Upper lobe of right lung (tissue), 1 donor: ENCODE results near the gene CAPN7. TPM values are rescaled to one million over a fixed set of nuclear protein-coding genes. Genes with fewer than 3 reads are reported as not detected.

Experiments used
- ATAC-seq: fragments of 200-7000 bp; cut with Tn5 transposase; one replicate; pipeline ENCODE4 v1.9.1; 2020; ENCODE audit warnings: mild to moderate bottlenecking, moderate library complexity
- DNase-seq: peaks from one replicate; pipeline ENCODE4 v3.0.0-alpha.2; 2020
- H3K27ac ChIP-seq: fragments of 200-600 bp; one replicate; pipeline ENCODE4 v1.8.0; 2022
- H3K27me3 ChIP-seq: fragments of 200-600 bp; one replicate; pipeline ENCODE4 v1.8.0; 2022; ENCODE audit warnings: mild to moderate bottlenecking
- H3K36me3 ChIP-seq: fragments of 200-600 bp; one replicate; pipeline ENCODE4 v1.8.0; 2022
- H3K4me1 ChIP-seq: fragments of 200-600 bp; one replicate; pipeline ENCODE4 v1.8.0; 2022
- H3K4me3 ChIP-seq: fragments of 200-600 bp; one replicate; pipeline ENCODE4 v1.8.0; 2022; ENCODE audit warnings: mild to moderate bottlenecking
- H3K9me3 ChIP-seq: fragments of 200-600 bp; one replicate; pipeline ENCODE4 v1.8.0; 2022
- intact Hi-C: fragments of 100-400 bp; cut with DNase I; formaldehyde crosslinking; loops from one replicate; pipeline ENCODE4 v1.11.0; 2022
- total RNA-seq: library from RNA; stranded (reverse); fragmentation: NEBNext Ultra II Directional; extraction: Animal tissue kit (Norgen Biotek cat#: 25700); gene quantifications from one replicate; pipeline ENCODE4 v1.2.1, GENCODE V29; 2021
- TF ChIP-seq, protein P1 (sequence below): fragments of 200-600 bp; IDR thresholded peaks from one replicate; pipeline ENCODE4 v1.8.0; 2022; ENCODE audit warnings: antibody characterized with exemption
- donor health status: DM: no; HTN: yes; CAD: no; lungs with severe emphysema.

The CAPN7 gene
- total RNA-seq, 1 donor from 2014 or later, result 45.1 TPM

DNA sequence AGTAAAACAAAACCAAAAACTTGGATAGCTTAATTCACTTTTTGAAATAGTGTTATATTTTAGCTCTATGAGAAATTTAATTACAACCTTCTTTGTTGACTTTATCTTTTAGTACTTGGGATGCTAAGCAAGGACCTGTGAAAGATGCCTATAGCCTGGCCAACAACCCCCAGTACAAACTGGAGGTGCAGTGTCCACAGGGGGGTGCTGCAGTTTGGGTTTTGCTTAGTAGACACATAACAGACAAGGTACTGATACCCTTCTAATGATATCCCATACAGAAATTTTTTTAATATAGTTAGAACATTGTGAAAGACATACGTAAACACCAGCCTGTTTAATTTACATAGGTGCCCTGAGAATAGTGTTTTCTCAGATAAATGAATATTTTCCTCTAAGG is 35.3 kb downstream of the CAPN7 start:
- Histone ChIP-seq H3K4me1 (no peaks in the 10 kb centered on the region), H3K4me3 (no peak overlapping the region), H3K36me3 (peaks cover 99% of the 10 kb centered on the region), H3K27me3 (no peaks in the 10 kb centered on the region), H3K9me3 (no peaks in the 10 kb centered on the region), H3K27ac (no peak overlapping the region)
- no peak for DNase-seq
- intact Hi-C loops, result no loop called here
- peak; percentile 47 for ATAC-seq
- TF ChIP-seq, protein P1, sequence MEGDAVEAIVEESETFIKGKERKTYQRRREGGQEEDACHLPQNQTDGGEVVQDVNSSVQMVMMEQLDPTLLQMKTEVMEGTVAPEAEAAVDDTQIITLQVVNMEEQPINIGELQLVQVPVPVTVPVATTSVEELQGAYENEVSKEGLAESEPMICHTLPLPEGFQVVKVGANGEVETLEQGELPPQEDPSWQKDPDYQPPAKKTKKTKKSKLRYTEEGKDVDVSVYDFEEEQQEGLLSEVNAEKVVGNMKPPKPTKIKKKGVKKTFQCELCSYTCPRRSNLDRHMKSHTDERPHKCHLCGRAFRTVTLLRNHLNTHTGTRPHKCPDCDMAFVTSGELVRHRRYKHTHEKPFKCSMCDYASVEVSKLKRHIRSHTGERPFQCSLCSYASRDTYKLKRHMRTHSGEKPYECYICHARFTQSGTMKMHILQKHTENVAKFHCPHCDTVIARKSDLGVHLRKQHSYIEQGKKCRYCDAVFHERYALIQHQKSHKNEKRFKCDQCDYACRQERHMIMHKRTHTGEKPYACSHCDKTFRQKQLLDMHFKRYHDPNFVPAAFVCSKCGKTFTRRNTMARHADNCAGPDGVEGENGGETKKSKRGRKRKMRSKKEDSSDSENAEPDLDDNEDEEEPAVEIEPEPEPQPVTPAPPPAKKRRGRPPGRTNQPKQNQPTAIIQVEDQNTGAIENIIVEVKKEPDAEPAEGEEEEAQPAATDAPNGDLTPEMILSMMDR, result peak; percentile 42

DNA sequence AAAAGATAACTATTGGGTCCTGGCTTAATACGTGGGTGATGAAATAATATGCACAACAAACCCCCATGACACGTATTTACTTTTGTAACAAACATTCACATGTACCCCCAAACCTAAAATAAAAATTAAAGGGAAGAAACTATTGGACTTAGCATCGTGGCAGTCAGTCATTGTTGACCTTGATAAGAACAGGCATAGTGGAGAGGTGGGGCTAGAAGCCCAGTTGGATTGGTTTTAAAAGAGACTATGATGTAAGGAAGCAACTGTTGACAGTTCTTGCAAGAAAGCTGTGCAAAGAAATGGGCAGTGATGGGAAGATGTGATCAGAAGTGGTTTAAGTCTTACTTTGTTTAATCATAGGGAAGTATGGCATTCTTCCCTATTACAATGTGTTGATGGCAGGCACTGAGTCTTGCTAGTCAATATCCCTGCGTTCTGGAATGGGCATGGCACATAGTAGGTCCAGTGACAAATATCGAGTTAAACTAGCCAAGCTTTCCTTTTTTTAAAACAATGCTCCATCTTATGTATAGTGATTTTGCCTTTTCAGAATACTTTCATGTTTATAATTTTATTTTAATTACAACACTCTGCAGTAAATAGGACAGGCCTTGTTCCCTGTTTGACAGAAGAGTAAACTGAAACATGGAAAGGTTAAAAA is 37.9 kb downstream of the CAPN7 start:
- TF ChIP-seq, protein P1, result no peak
- H3K36me3 ChIP-seq, result peaks cover 98% of the 10 kb centered on the region
- no peak for ATAC-seq

DNA sequence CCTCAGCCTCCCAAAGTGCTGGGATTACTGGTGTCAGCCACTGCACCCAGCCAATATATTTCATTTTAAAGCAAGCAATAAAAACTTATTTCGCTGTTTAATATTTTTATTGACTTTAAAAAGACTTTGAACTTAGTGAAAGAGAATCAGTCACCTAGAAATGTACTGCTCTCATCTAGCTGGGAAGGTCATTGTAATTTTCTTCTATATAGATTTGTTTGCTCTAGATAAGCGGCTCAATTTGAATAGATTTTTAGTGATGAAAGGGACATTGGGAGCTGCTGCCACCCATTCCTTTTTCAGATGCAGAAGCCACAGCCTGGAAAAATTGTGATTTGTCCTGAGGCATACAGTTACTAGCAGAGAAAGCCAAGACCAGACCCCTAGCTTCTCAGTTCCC is 40.1 kb downstream of the CAPN7 start:
- H3K36me3 ChIP-seq, result peaks cover 98% of the 10 kb centered on the region
- intact Hi-C loops, result no loop called here
- no peaks in the 10 kb centered on the region for H3K9me3 ChIP-seq
- DNase-seq (no peak), ATAC-seq (no peak)
- no peak overlapping the region for H3K4me3 ChIP-seq
- H3K27ac ChIP-seq, result no peak overlapping the region
- H3K4me1 ChIP-seq, result no peaks in the 10 kb centered on the region
- TF ChIP-seq, protein P1, result no peak
- H3K27me3 ChIP-seq, result no peaks in the 10 kb centered on the region

More for the DNA sequence above, 37.9 kb downstream of the CAPN7 start:
- H3K4me3 ChIP-seq, result no peak overlapping the region
- DNase-seq, result no peak
- H3K27me3 ChIP-seq, result no peaks in the 10 kb centered on the region
- intact Hi-C loops, result no loop called here
- H3K9me3 ChIP-seq, result no peaks in the 10 kb centered on the region
- no peak overlapping the region for H3K27ac ChIP-seq
- no peaks in the 10 kb centered on the region for H3K4me1 ChIP-seq

DNA sequence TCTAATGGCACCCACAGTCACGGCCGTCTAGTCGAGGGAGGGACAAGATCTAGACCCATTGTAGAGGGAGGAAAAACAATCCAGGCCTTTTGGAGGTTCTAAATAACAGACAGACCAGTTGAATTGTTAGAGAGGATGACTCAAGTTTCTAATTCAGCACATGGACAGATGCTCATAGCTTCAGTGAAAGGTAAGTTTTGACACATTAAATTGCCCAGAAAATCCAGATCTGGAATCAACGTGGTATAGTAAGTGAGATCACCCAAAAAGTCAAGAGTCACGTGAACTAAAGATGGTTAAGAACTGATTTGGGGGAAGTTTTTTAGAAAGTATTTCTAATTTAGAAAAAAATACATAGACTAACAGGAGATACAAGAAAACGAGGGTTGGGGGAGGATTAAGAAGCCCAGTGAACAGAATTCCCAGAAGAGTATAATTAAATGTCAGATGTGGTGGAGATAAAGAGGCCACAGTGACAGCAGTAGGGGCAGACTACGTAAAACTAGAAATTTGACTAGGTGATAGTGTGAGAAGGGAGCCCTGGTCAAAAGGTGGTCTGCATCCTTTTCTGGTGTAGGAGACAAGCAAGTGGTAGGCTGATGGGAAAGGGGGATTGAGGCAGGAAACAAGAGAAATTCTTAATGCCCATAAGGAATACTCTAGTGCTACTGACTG is 47.1 kb downstream of the CAPN7 start:
- ATAC-seq, result no peak
- Histone ChIP-seq H3K9me3 (no peaks in the 10 kb centered on the region), H3K4me3 (no peak overlapping the region), H3K4me1 (no peaks in the 10 kb centered on the region), H3K27ac (no peak overlapping the region), H3K27me3 (no peaks in the 10 kb centered on the region), H3K36me3 (peaks cover 100% of the 10 kb centered on the region)
- intact Hi-C loops, result no loop called here
- no peak for DNase-seq
- TF ChIP-seq, protein P1, result no peak

DNA sequence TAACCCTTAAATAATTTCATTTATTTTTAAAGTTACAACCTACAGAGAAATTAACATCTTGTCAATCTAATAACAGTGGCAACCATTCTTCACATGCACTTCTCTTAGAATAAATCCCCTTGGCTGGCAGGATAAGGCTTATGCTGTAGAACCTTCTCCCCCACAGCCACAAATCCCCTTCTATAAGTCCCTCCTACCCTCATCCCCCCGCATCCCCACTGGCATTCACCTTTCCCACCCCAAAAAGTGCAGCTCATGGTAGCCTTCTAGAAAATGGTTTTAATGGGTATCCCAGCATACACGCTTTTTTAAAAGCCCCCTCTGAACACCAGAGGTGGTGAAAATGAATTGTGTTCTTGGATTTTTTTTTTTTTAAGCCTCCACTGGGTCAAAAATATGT is 49.2 kb downstream of the CAPN7 start:
- ATAC-seq, result no peak
- intact Hi-C loops, result no loop called here
- Histone ChIP-seq H3K36me3 (peaks cover 100% of the 10 kb centered on the region), H3K4me1 (no peaks in the 10 kb centered on the region), H3K27me3 (no peaks in the 10 kb centered on the region), H3K4me3 (no peak overlapping the region), H3K27ac (no peak overlapping the region), H3K9me3 (no peaks in the 10 kb centered on the region)
- TF ChIP-seq, protein P1, result no peak
- no peak for DNase-seq
